ENCODE measurements around the gene CDX1. TPM values are rescaled to one million over a fixed set of nuclear protein-coding genes. Genes with fewer than 3 reads are reported as not detected.

CDX1 gene
- total RNA-seq, 1 donor from 2014 or later: not detected

- peaks cover 23% of the 10 kb centered on the region for H3K4me1 ChIP-seq
- no peak overlapping the region for H3K27ac ChIP-seq
- no peak for DNase-seq
- H3K4me3 ChIP-seq: peak overlapping the region; percentile 17
- no peak for TF ChIP-seq CTCF (IDR thresholded peaks at IDR 0.05)
- intact Hi-C loops (cut with DNase I): no loop called here
- peaks cover 59% of the 10 kb centered on the region for H3K36me3 ChIP-seq
- H3K27me3 ChIP-seq (ENCODE audit: low read depth): no peaks in the 10 kb centered on the region
- no peaks in the 10 kb centered on the region for H3K9me3 ChIP-seq
- ATAC-seq: no peak
Observed at GRCh38 chr5:150129454-150129812, 37.1 kb upstream of the CDX1 start.

- H3K27ac ChIP-seq: no peak overlapping the region
- H3K9me3 ChIP-seq: no peaks in the 10 kb centered on the region
Observed at GRCh38 chr5:150129813-150130492, 36.6 kb upstream of the CDX1 start.

GRCh38 chr5:150130493-150130922 lies 36.1 kb upstream of the CDX1 start:
- H3K4me3 ChIP-seq: no peak overlapping the region
- no peaks in the 10 kb centered on the region for H3K9me3 ChIP-seq
- peaks cover 23% of the 10 kb centered on the region for H3K4me1 ChIP-seq
- H3K27ac ChIP-seq: no peak overlapping the region
- TF ChIP-seq CTCF (IDR thresholded peaks at IDR 0.05): no peak
- intact Hi-C loops (cut with DNase I): no loop called here
- H3K27me3 ChIP-seq (ENCODE audit: low read depth): no peaks in the 10 kb centered on the region
- H3K36me3 ChIP-seq: peaks cover 50% of the 10 kb centered on the region
- ATAC-seq: no peak
- no peak for DNase-seq

More at GRCh38 chr5:150129813-150130492, 36.6 kb upstream of the CDX1 start:
- peak; percentile 85 to 87 for ATAC-seq
- Histone ChIP-seq H3K4me1 (peaks cover 23% of the 10 kb centered on the region), H3K36me3 (peaks cover 56% of the 10 kb centered on the region), H3K27me3 (ENCODE audit: low read depth) (no peaks in the 10 kb centered on the region), H3K4me3 (peak overlapping the region; percentile 17)
- TF ChIP-seq CTCF (IDR thresholded peaks at IDR 0.05): peak; percentile 87
- intact Hi-C loops (cut with DNase I): no loop called here
- peak; percentile 75 for DNase-seq

- Histone ChIP-seq H3K27me3 (ENCODE audit: low read depth) (no peaks in the 10 kb centered on the region), H3K27ac (no peak overlapping the region), H3K4me1 (peaks cover 25% of the 10 kb centered on the region), H3K9me3 (no peaks in the 10 kb centered on the region), H3K4me3 (no peak overlapping the region), H3K36me3 (peaks cover 43% of the 10 kb centered on the region)
- intact Hi-C loops (cut with DNase I): no loop called here
- TF ChIP-seq CTCF (IDR thresholded peaks at IDR 0.05): no peak
- ATAC-seq (no peak), DNase-seq (no peak)
Observed at GRCh38 chr5:150131461-150131860, 35.1 kb upstream of the CDX1 start.

GRCh38 chr5:150131978-150132694 lies 34.4 kb upstream of the CDX1 start:
- Histone ChIP-seq H3K4me3 (no peak overlapping the region), H3K4me1 (peaks cover 31% of the 10 kb centered on the region), H3K27me3 (ENCODE audit: low read depth) (no peaks in the 10 kb centered on the region), H3K36me3 (peaks cover 38% of the 10 kb centered on the region), H3K9me3 (no peaks in the 10 kb centered on the region), H3K27ac (peak overlapping the region; percentile 41)
- intact Hi-C loops (cut with DNase I): no loop called here
- DNase-seq: no peak
- TF ChIP-seq CTCF (IDR thresholded peaks at IDR 0.05): no peak
- no peak for ATAC-seq

Data from lower lobe of right lung (tissue), 2 donors.